Measurements from ENCODE around the gene LHFPL3.
A peak's percentile ranks its signal among the peaks of the same experiment; 100 is the strongest.
"Not testable (repeated sequence)": the region's sequence is repeated elsewhere in the genome, so short reads cannot be mapped to it uniquely, and the experiment has no call there.

LHFPL3 gene

GRCh38 chr7:104895522-104896236 lies 567.3 kb downstream of the LHFPL3 start:
- DNase-seq (ENCODE audit: low read depth): no peak

DNA sequence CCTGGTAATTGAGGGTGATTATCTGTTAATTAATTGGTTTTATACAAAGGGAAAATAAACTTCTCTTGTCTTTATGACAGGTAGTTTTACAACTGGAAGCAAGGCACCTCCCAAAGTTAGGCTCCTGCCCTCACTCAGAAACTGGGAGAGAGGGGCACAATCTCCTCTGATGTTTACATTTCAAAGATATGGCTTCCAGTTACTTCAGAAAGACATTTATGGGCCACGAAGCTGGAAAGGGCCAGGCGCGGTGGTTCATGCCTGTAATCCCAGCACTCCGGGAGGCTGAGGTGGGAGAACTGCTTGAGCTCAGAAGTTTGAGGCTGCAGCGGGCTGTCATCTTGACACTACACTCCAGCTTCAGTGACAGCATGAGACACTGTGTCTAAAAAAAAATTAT lies 570.0 kb downstream of the LHFPL3 start:
- no peak for DNase-seq (ENCODE audit: low read depth)

GRCh38 chr7:104900525-104901239 lies 572.3 kb downstream of the LHFPL3 start:
- DNase-seq (ENCODE audit: low read depth): no peak

DNA sequence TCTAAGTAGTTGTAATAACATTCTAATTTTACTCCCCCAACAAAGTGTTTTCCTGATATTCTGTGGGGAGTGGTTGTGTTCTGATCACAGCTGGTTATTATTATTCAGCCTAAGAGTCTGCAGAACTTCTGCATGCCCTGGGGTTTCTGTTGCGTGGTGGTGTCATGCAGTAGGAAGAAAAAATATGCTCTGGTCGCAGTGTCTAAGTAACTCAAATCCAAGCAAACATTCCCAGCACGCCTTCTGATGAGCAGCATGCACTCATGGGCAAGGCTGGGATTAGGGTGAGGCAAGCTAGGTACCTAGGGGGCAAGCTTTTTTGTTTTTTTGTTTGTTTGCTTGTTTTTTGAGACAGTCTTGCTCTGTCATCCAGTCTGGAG lies 572.8 kb downstream of the LHFPL3 start:
- DNase-seq (ENCODE audit: low read depth): no peak

DNA sequence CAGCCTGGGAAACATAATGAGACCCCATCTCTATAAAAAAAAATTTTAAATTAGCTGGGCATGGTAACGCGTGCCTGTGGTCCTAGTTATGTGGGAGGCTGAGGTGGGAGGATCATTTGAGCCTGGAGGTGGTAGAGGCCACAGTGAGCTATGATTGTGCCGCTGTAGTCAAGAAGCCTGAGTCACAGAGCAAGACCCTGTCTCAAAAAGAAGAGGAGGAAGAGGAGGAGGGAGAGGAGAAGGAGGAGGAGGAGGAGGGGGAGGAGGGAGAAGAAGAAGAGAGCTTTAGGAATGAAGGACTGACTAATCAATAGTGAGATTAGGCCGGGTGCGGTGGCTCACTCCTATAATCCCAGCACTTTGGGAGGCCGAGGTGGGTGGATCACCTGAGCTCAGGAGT lies 573.8 kb downstream of the LHFPL3 start:
- no peak for DNase-seq (ENCODE audit: low read depth)

DNA sequence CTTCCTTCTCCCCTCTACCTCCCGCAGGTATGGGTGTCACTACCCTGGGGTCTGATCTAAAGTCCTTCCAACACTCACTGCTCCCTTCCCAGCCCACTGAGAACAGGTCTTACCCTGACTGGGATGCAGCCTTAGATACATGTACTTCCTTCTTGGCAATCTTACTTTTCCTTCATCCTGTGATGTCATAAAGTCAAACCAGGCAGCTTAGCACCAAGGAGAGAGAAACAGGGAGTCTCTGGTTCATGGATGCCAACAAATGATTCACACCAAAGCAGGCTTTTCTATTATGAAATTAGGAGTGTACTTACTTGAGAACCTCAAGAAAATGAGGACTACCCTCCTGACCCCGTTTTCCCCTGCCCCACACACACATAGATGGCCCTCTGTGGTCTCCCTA lies 574.6 kb downstream of the LHFPL3 start:
- no peak for DNase-seq (ENCODE audit: low read depth)

GRCh38 chr7:104903846-104904245 lies 575.4 kb downstream of the LHFPL3 start:
- DNase-seq (ENCODE audit: low read depth): no peak

DNA sequence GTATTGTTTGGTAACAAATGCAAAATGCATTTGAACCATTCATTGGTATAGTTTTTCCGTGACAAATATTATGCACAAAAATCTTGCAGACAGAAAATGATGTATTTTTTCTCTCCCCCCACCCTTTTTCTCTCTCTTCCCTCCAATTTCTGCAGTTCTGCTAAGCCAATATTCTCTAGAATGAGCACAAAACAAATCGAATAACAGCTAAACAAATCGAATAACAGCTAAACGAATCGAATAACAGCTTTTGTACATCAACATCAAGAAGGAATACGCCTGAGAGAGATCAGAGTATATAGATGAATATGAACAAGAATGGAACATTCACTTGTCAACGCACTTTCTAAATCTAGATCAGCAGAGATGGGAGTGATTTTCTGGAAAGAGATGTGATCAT lies 577.6 kb downstream of the LHFPL3 start:
- no peak for DNase-seq (ENCODE audit: low read depth)

DNA sequence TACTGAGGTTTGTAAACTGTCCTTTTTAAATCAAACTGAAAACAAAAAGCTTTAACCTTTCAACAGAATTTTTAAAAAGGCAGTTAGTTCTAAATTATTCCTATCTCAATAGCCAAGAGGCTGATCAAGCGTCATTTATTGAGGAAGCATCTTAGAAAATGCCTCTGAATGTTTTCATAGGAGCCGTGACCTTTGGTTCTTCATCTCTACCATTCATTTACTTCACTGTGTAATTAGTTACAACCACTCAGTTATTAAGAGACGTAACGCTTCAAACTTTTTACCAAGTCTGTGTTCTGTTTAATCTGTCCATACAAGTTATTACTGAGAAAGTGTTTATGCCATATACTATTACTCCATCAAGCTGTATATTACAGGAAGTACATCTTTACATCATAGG lies 578.2 kb downstream of the LHFPL3 start:
- DNase-seq (ENCODE audit: low read depth): no peak

GRCh38 chr7:104908636-104909035 lies 580.2 kb downstream of the LHFPL3 start:
- DNase-seq (ENCODE audit: low read depth): no peak

DNA sequence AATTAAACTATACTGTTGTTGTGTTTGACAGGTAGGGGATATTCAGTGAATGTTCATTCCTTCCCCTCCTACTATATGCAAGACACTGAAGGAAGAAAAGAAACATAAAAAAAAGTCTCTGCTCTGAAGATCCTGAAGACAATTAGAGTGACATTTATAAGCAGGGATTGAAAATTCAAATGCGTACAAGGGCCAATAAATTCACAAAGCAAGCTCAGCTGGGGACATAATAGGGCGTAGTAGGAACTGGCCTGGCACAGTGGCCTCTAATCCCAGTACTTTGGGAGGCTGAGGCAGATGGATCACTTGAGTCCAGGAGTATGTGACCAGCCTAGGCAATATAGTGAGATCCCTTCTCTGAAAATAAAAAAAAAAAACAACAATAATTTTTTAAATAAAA lies 580.7 kb downstream of the LHFPL3 start:
- no peak for DNase-seq (ENCODE audit: low read depth)

- no peak for DNase-seq (ENCODE audit: low read depth)
These were observed 586.0 kb downstream of the LHFPL3 start for GRCh38 chr7:104914421-104914820.

GRCh38 chr7:104921596-104921995 lies 593.2 kb downstream of the LHFPL3 start:
- no peak for DNase-seq (ENCODE audit: low read depth)

DNA sequence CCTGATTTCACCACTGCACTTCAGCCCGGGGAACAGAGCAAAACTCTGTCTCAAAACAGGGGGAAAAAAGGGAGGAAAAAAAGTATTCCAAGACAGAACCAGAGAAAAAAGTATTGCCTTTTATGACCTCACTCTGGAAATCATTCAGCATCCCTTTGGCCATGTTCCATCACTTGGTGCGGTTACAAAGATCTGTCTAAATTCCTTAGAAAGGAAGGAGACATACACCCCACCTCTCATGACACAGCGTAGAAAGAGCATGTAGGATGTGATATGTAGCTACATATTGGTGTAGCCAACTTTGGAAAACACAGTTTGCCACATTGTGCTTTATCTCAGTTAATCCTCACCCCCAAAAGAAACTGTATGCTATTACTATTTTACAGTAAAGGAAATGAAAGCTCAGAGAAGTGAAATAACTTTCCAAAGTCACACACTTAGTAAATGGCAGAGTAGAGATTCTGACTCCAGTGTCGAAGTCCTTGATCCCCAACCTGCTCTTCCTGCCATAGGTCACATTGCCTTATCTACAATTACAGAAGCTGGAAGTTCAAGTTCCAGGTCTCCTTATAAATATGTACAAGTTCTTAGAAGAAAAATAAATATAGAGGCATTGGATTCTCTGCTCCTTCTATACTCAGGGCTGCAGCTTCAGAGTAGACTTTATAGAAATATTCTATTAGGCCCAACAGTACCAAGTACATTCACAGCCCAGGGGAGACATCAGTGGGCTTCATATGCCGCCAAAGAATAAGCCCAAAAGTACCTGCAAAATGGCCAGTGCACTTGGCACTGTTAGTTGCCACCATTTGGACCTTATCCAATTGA lies 594.0 kb downstream of the LHFPL3 start:
- DNase-seq (ENCODE audit: low read depth): no peak

DNA sequence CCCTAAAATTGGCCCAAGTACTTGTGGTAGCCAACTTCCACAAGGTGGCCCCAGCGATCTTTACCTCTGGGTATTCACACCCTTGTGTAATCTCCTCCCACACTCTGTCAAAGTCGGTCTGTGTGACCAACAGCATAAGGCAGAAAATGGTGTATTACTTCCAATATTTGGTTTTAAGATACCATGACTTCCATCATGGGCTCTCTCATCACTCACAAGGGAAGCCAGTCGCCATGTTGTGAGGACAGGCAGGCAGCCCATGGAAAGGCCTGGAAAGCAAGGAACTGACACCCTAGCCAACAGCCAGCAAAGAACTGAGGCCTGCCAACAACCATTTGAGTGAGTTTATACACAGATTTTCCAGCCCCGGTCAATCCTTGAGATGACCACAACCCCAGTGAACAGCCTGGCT lies 594.6 kb downstream of the LHFPL3 start:
- DNase-seq (ENCODE audit: low read depth): peak; percentile 46

- not testable (repeated sequence) for DNase-seq (ENCODE audit: low read depth)
These were observed 597.8 kb downstream of the LHFPL3 start for GRCh38 chr7:104926189-104926588.

- DNase-seq (ENCODE audit: low read depth): no peak
These were observed 598.2 kb downstream of the LHFPL3 start for GRCh38 chr7:104926601-104927041.

GRCh38 chr7:104927055-104927454 lies 598.7 kb downstream of the LHFPL3 start:
- DNase-seq (ENCODE audit: low read depth): no peak

GRCh38 chr7:104928721-104929400 lies 600.5 kb downstream of the LHFPL3 start:
- no peak for DNase-seq (ENCODE audit: low read depth)

- DNase-seq (ENCODE audit: low read depth): no peak
These were observed 601.5 kb downstream of the LHFPL3 start for GRCh38 chr7:104929921-104930320.

- no peak for DNase-seq (ENCODE audit: low read depth)
These were observed 602.9 kb downstream of the LHFPL3 start for GRCh38 chr7:104931181-104931781.

GRCh38 chr7:104933022-104933421 lies 604.6 kb downstream of the LHFPL3 start:
- no peak for DNase-seq (ENCODE audit: low read depth)
